SKM-1 treated with dmso at 0.1 percent for 144 hours (cell line): ENCODE data around the gene TBC1D3C.
"Not testable (repeated sequence)": the region's sequence is repeated elsewhere in the genome, so short reads cannot be mapped to it uniquely, and the experiment has no call there.

Experiments used
- DNase-seq: peaks from one replicate; lab custom pipeline; 2025; ENCODE audit not compliant: unreplicated experiment; lab: John Stamatoyannopoulos, UW

The TBC1D3C gene

DNA sequence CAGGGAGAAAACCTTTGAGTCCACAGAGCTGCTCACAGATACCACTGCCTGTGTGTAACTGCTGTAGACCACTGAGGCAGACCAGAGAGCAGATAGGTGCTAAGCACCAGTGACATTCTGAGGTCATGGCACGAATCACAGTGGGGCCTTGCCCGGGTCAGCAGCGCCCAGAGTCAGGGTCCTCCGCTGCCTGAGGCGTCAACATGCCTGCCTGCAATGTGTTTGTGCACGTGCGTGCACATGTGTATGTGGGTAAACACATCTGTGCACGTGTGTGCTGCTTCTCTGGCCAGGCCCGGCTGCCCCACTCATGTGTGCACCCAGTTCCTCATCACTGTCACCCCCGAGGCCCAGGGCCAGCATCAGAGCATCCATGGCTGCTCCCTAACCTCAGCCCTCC lies at the start of gene TBC1D3C:
Gene TBC1D3C (minus strand): TSS at position 101 of the 400 bp plus-strand sequence. CDS start 1,568 bp downstream, outside the sequence.
- DNase-seq = not testable (repeated sequence)

DNA sequence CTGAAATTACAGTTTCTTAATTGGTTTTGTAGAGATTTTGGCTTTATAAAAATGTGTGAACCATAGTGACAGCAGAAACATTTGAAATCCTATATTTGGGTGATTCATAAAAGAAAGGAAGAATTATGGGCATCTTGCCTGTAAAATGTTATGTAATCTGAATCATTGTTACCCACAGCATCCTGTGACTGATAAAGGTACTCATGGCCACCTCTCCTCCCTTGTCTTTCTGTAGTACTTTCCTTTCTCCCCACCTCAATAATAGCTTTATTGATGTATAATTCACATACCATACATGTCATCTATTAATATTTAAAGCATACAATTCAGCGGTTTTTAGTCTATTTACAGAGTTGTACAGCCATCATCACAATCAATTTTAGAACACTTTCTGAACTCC lies 30.8 kb upstream of the TBC1D3C start:
- DNase-seq = not testable (repeated sequence)

DNA sequence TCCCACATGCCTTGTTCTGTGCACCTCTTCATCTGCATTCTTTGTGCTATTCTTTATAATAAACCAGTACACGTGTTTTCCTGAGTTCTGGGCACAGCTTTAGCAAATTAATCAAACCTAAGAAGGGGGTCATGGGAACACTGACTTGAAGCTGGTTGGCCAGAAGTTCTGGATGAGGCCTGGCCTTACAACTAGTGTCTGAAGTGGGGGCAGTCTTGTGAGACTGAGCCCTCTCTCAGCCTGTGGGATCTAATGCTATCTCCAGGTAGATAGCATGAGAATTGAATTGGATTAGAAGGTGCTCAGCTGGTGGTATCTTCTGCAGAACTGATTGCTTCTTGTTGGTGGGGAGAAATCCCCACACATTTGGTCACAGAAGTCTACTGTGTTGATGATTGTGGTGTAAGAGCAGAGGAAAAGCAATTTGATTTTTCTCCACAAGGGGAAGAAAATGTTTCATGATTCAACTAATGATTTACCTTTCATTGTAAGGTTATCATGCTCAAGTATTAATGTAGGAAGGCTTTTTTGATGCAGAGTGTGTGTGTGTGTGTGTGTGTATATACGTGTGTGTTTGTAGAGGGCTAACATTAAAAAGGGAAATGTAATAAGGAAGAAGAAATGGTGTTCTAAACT lies 25.7 kb upstream of the TBC1D3C start:
- not testable (repeated sequence) for DNase-seq

DNA sequence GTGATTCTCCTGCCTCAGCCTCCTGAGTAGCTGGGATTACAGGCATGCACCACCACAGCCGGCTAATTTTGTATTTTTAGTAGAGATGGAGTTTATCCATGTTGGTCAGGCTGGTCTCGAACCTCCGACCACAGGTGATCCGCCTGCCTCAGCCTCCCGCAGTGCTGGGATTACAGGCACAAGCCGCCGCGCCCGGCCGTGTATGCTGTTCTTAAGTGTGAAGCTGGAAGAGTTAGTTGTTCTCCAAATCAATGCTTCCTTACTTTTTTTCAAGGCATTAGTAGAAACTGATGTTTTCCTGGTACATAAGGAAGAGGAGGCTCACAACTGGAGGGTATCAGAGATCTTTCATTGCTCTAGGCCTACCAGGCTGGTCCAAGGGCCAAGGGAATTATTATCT lies 19.7 kb upstream of the TBC1D3C start:
- DNase-seq = not testable (repeated sequence)

DNA sequence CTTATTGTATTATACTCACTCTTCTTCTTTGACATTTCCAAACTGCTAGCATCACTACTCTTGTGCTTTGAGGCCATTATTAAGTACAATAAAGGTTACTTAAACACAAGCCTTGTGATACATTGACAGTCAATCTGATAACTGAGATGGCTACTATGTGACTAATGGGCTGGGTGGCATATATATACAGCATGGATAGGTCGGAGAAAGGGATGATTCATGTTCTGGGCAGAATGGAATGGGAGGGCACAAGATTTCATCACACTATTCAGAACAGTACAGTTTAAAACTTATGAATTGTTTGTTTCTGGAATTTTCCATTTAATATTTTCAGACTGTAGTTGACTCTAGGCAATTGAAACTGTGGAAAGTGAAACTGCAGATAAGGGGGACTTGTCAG lies 18.9 kb upstream of the TBC1D3C start:
- not testable (repeated sequence) for DNase-seq
